Measurements from ENCODE around the gene NLGN1.

Gene NLGN1

GRCh38 chr3:173923204-173923603, 525.7 kb downstream of the NLGN1 start:
- FAIRE-seq: no peak

- FAIRE-seq: no peak
Observed at GRCh38 chr3:173930251-173930650, 532.7 kb downstream of the NLGN1 start.

- no peak for FAIRE-seq
Observed at GRCh38 chr3:173932624-173933023, 535.1 kb downstream of the NLGN1 start.

GRCh38 chr3:173933113-173933512, 535.6 kb downstream of the NLGN1 start:
- FAIRE-seq: no peak

GRCh38 chr3:173936316-173936715, 538.8 kb downstream of the NLGN1 start:
- no peak for FAIRE-seq

GRCh38 chr3:173938159-173938558, 540.6 kb downstream of the NLGN1 start:
- no peak for FAIRE-seq

GRCh38 chr3:173938616-173939015, 541.1 kb downstream of the NLGN1 start:
- FAIRE-seq: no peak

- FAIRE-seq: no peak
Observed at GRCh38 chr3:173939331-173939730, 541.8 kb downstream of the NLGN1 start.

GRCh38 chr3:173943264-173943663, 545.7 kb downstream of the NLGN1 start:
- FAIRE-seq: no peak

- no peak for FAIRE-seq
Observed at GRCh38 chr3:173945170-173945569, 547.6 kb downstream of the NLGN1 start.

- FAIRE-seq: no peak
Observed at GRCh38 chr3:173945806-173946205, 548.3 kb downstream of the NLGN1 start.

- FAIRE-seq: no peak
Observed at GRCh38 chr3:173954647-173955046, 557.1 kb downstream of the NLGN1 start.

- no peak for FAIRE-seq
Observed at GRCh38 chr3:173957646-173958045, 560.1 kb downstream of the NLGN1 start.

- FAIRE-seq: no peak
Observed at GRCh38 chr3:173958805-173959204, 561.3 kb downstream of the NLGN1 start.

GRCh38 chr3:173970281-173970680, 572.7 kb downstream of the NLGN1 start:
- FAIRE-seq: no peak

- no peak for FAIRE-seq
Observed at GRCh38 chr3:173976281-173976680, 578.7 kb downstream of the NLGN1 start.

- no peak for FAIRE-seq
Observed at GRCh38 chr3:173977747-173978146, 580.2 kb downstream of the NLGN1 start.

GRCh38 chr3:173983343-173983742, 585.8 kb downstream of the NLGN1 start:
- no peak for FAIRE-seq

GRCh38 chr3:173986861-173987410, 589.4 kb downstream of the NLGN1 start:
- no peak for FAIRE-seq

GRCh38 chr3:173988909-173989308, 591.4 kb downstream of the NLGN1 start:
- FAIRE-seq: no peak

- FAIRE-seq: no peak
Observed at GRCh38 chr3:173992416-173992815, 594.9 kb downstream of the NLGN1 start.

GRCh38 chr3:173993299-173993698, 595.8 kb downstream of the NLGN1 start:
- FAIRE-seq: peak; percentile 93

- no peak for FAIRE-seq
Observed at GRCh38 chr3:174000675-174001074, 603.1 kb downstream of the NLGN1 start.

- FAIRE-seq: no peak
Observed at GRCh38 chr3:174002543-174002942, 605.0 kb downstream of the NLGN1 start.

GRCh38 chr3:174010907-174011306, 613.4 kb downstream of the NLGN1 start:
- no peak for FAIRE-seq

- no peak for FAIRE-seq
Observed at GRCh38 chr3:174016186-174016585, 618.6 kb downstream of the NLGN1 start.

All from A204.1 (cell line).